OCI-LY7 (cell line): ENCODE data around the gene FCAMR.

ENCODE experiments used
- CTCF ChIP-seq: fragments of 200-600 bp; sonication (generic); conservative IDR thresholded peaks from 2 replicates; pipeline ENCODE4 v1.5.1; 2014; ENCODE audit warnings: mild to moderate bottlenecking, antibody characterized with exemption, low read length, moderate library complexity, mixed read lengths
- EZH2phosphoT487 ChIP-seq: fragments of 200-600 bp; sonication (generic); IDR thresholded peaks from 2 replicates; pipeline ENCODE4 v1.6.1; 2018; ENCODE audit warnings: low read depth, borderline replicate concordance, mild to moderate bottlenecking, mixed run types, antibody characterized with exemption, low read length, moderate library complexity, mixed read lengths

GRCh38 chr1:206967096-206967849 is 3.0 kb downstream of the FCAMR start:
- TF ChIP-seq CTCF = no peak
- TF ChIP-seq EZH2phosphoT487 = no peak
